HepG2 (cell line): ENCODE results near the gene THUMPD1. TPM values are rescaled to one million over a fixed set of nuclear protein-coding genes. Genes with fewer than 3 reads are reported as not detected.

Source experiments
- ATAC-seq: fragments of 200-7000 bp; cut with Tn5 transposase; 3 replicates; pipeline ENCODE4 v1.9.1; 2020; ENCODE audit warnings: mild to moderate bottlenecking, moderate library complexity
- BruUV-seq: library from RNA; stranded (reverse); fragments of 400-500 nt; replicated peaks from 2 replicates; lab custom pipeline; 2021; lab: Mats Ljungman, UMichigan
- CTCF ChIA-PET: fragments of 300-600 bp; formaldehyde crosslinking; extraction: SDS; loops from one replicate; lab custom pipeline; 2021; ENCODE audit warnings: low total read pairs, inconsistent platforms, low intra/inter-chr PET ratio; lab: Yijun Ruan, JAX
- POLR2A ChIA-PET: fragments of 350-600 bp; sonication (Branson Sonifier 250); formaldehyde crosslinking; loops from one replicate; lab custom pipeline; 2020; ENCODE audit warnings: antibody characterized with exemption, inconsistent platforms; lab: Yijun Ruan, JAX
- DNase-seq: peaks from one replicate; pipeline ENCODE4 v3.0.0-alpha.2; 2015; ENCODE audit warnings: low spot score
- FAIRE-seq: peaks from 3 replicates; lab custom pipeline; 2011; peaks lifted over from hg19 to GRCh38; lab: Jason Lieb, UNC
- H2AFZ ChIP-seq: one replicate; pipeline ENCODE4 v1.6.1; 2011; ENCODE audit warnings: low read length, inconsistent platforms
- H3K27ac ChIP-seq: fragments of 300-600 bp; 3 replicates; pipeline ENCODE4 v1.8.0; 2011; ENCODE audit warnings: mixed run types, mild to moderate bottlenecking, mixed read lengths, low read length, inconsistent platforms; ENCODE audit not compliant: insufficient read depth; ENCODE audit errors: extremely low read length
- H3K27me3 ChIP-seq, 2 experiments: fragments of 200-600 bp in 1 of 2; 2 replicates in 1 of 2; 3 replicates in 1 of 2; pipeline versions ENCODE4 v1.6.0 to v1.8.0; 2011; ENCODE audit warnings: low read length in 2 of 2, mild to moderate bottlenecking in 2 of 2, moderate library complexity in 2 of 2, inconsistent platforms in 1 of 2; ENCODE audit not compliant: insufficient read depth in 2 of 2, control insufficient read depth in 1 of 2
- H3K36me3 ChIP-seq, 2 experiments: fragments of 200-600 bp in 1 of 2; replicated peaks in 1 of 2; 2 replicates in 1 of 2; 3 replicates in 1 of 2; pipeline versions ENCODE4 v1.5.1 to v1.8.0; 2011; ENCODE audit warnings: low read length in 2 of 2, inconsistent platforms in 1 of 2; ENCODE audit not compliant: insufficient read depth in 2 of 2, control insufficient read depth in 1 of 2
- H3K4me1 ChIP-seq: 2 replicates; pipeline ENCODE4 v1.5.1; 2012; ENCODE audit warnings: low read length, inconsistent platforms; ENCODE audit not compliant: insufficient read depth
- H3K4me2 ChIP-seq: 2 replicates; pipeline ENCODE4 v1.6.0; 2011; ENCODE audit warnings: low read depth, low read length, inconsistent platforms
- H3K4me3 ChIP-seq, 3 experiments: fragments of 200-600 bp in 1 of 3; sonication (generic), shearing (Covaris generic) in 1 of 3; replicated peaks in 1 of 3; 2 replicates each; pipeline ENCODE4 v1.5.1; 2011 to 2016; ENCODE audit warnings: low read length in 3 of 3, inconsistent platforms in 2 of 3, low read depth in 2 of 3, mild to moderate bottlenecking in 2 of 3, control low read depth in 1 of 3, mixed read lengths in 1 of 3; ENCODE audit not compliant: insufficient read depth in 1 of 3
- H3K79me2 ChIP-seq: one replicate; pipeline ENCODE4 v1.6.1; 2011; ENCODE audit warnings: low read length, inconsistent platforms; ENCODE audit not compliant: insufficient read depth
- H3K9ac ChIP-seq: 2 replicates; pipeline ENCODE4 v1.6.0; 2011; ENCODE audit warnings: mild to moderate bottlenecking, low read depth, low read length, inconsistent platforms; ENCODE audit not compliant: insufficient read depth
- H3K9me3 ChIP-seq: 2 replicates; pipeline ENCODE4 v1.5.1; 2012; ENCODE audit warnings: mild to moderate bottlenecking, low read length
- H4K20me1 ChIP-seq: 2 replicates; pipeline ENCODE4 v1.6.0; 2011; ENCODE audit warnings: inconsistent platforms, mild to moderate bottlenecking, low read length, moderate library complexity; ENCODE audit not compliant: insufficient read depth
- KAT2B ChIP-seq: fragments of 150-350 bp; IDR thresholded peaks from 2 replicates; pipeline ENCODE4 v1.6.1; 2014; ENCODE audit warnings: low read depth, low read length, borderline replicate concordance
- KLF15 ChIP-seq: sonication (generic); formaldehyde crosslinking; IDR thresholded peaks from 2 replicates; pipeline ENCODE4 v1.8.1; 2023; ENCODE audit warnings: borderline replicate concordance, mild to moderate bottlenecking, inconsistent platforms, missing genetic modification reagents, mixed read lengths
- NFATC3 ChIP-seq: sonication (generic); formaldehyde crosslinking; IDR thresholded peaks from 2 replicates; pipeline ENCODE4 v1.5.1; 2020; ENCODE audit warnings: mild to moderate bottlenecking, missing genetic modification reagents
- PPARG ChIP-seq: conservative IDR thresholded peaks from 2 replicates; pipeline ENCODE4 v1.6.1; 2016; ENCODE audit warnings: missing biosample characterization, missing genetic modification reagents
- ZNF143 ChIP-seq: sonication (generic); formaldehyde crosslinking; IDR thresholded peaks from 2 replicates; pipeline ENCODE4 v1.4.0; 2020; ENCODE audit warnings: missing genetic modification reagents
- ZNF205 ChIP-seq: IDR thresholded peaks from 2 replicates; pipeline ENCODE4 v1.6.1; 2018; ENCODE audit warnings: missing biosample characterization, missing genetic modification reagents
- ZNF33A ChIP-seq: sonication (generic); formaldehyde crosslinking; IDR thresholded peaks from 2 replicates; pipeline ENCODE4 v1.5.1; 2020; ENCODE audit warnings: missing genetic modification reagents, mild to moderate bottlenecking, moderate library complexity, borderline replicate concordance
- WGBS: methylation state at CpG from one replicate; pipeline ENCODE4 v1.1.6; 2017; ENCODE audit warnings: low lambda C conversion rate; 5-methylcytosine and 5-hydroxymethylcytosine counted together
- in situ Hi-C: cut with HindIII; loops from 2 replicates; pipeline ENCODE4 v1.10.0; 2017; ENCODE audit warnings: low pct_unique_long_range_greater_than_20kb; ENCODE audit not compliant: extremely low pct_ligation_motif_present
- intact Hi-C: fragments of 100-400 bp; cut with micrococcal nuclease; formaldehyde crosslinking; loops from one replicate; pipeline ENCODE4 v1.10.0; 2022; ENCODE audit not compliant: unreplicated experiment
- polyA plus RNA-seq, 8 experiments: library from polyadenylated mRNA; depleted of rRNA in 3 of 8; stranded (reverse) in 7 of 8; unstranded in 1 of 8; fragments of >200 nt; fragmentation: Illumina TruSeq in 4 of 8; extraction: Trizol in 4 of 8; gene quantifications; 2 replicates each; pipeline versions ENCODE4 v1.2.1 to v1.2.3, GENCODE V29; 2011 to 2016; ENCODE audit warnings: low read depth in 4 of 8, missing spikeins in 1 of 8, mixed read lengths in 1 of 8; ENCODE audit not compliant: insufficient read depth in 1 of 8
- total RNA-seq, 5 experiments: library from RNA; depleted of rRNA; stranded (reverse); fragments of >200 nt; fragmentation: Illumina TruSeq; extraction: Trizol; gene quantifications; 2 replicates each; pipeline ENCODE4 v1.2.3, GENCODE V29; 2016; ENCODE audit warnings: low read depth in 1 of 5
- TF ChIP-seq, protein P1 (sequence below): sonication (generic); formaldehyde crosslinking; IDR thresholded peaks from 2 replicates; pipeline ENCODE4 v1.4.0; 2020; ENCODE audit warnings: mild to moderate bottlenecking, missing genetic modification reagents
- TF ChIP-seq, protein P2 (sequence below): sonication (generic); formaldehyde crosslinking; IDR thresholded peaks from 2 replicates; pipeline ENCODE4 v1.4.0; 2020; ENCODE audit warnings: low read depth, mild to moderate bottlenecking, missing genetic modification reagents
- TF ChIP-seq, protein P3 (sequence below): sonication (generic); formaldehyde crosslinking; IDR thresholded peaks from 2 replicates; pipeline ENCODE4 v1.8.0; 2022; ENCODE audit warnings: missing genetic modification reagents, mild to moderate bottlenecking, moderate library complexity, borderline replicate concordance
- TF ChIP-seq, protein P4 (sequence below), 2 experiments: fragments of 450-650 bp in 1 of 2; sonication (generic) in 1 of 2; formaldehyde crosslinking; IDR thresholded peaks; 2 replicates each; pipeline versions ENCODE4 v1.5.0 to v1.8.0; 2020 to 2022; ENCODE audit warnings: mild to moderate bottlenecking in 1 of 2, missing genetic modification reagents in 1 of 2
- TF ChIP-seq, protein P5 (sequence below): sonication (generic); formaldehyde crosslinking; IDR thresholded peaks from 2 replicates; pipeline ENCODE4 v1.4.0; 2020; ENCODE audit warnings: missing genetic modification reagents, borderline replicate concordance

Gene THUMPD1
- total and polyA plus RNA-seq, 2 of the 13 experiments (the other 11 are each of a cell fraction or from before 2014, with no cell fraction given), result 22.7 to 69.1 TPM

DNA sequence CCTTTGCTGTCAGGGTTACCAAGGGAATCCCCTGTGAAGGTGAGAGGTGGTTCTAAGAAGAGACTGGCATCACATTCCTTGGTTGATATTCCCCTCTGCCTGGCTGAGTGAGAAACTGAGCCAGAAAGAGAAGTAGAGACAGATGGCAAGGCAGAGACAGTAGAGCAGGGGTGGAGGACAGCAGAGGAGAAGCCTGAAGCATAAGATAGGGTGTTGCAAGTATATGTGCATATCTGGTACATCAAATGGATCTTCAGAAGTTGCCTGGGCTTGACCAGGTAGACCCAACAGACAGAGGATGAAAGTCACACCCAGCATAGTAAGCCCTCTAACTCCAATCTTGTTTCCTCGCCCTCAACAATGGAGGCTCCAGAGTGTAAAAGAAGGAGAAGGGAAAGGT, 7.9 kb upstream of the THUMPD1 start (continued):
- TF ChIP-seq, protein P1, sequence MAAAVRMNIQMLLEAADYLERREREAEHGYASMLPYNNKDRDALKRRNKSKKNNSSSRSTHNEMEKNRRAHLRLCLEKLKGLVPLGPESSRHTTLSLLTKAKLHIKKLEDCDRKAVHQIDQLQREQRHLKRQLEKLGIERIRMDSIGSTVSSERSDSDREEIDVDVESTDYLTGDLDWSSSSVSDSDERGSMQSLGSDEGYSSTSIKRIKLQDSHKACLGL (CRISPR knock-in tag), result no peak
- TF ChIP-seq, protein P2, sequence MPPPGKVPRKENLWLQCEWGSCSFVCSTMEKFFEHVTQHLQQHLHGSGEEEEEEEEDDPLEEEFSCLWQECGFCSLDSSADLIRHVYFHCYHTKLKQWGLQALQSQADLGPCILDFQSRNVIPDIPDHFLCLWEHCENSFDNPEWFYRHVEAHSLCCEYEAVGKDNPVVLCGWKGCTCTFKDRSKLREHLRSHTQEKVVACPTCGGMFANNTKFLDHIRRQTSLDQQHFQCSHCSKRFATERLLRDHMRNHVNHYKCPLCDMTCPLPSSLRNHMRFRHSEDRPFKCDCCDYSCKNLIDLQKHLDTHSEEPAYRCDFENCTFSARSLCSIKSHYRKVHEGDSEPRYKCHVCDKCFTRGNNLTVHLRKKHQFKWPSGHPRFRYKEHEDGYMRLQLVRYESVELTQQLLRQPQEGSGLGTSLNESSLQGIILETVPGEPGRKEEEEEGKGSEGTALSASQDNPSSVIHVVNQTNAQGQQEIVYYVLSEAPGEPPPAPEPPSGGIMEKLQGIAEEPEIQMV (CRISPR knock-in tag), result no peak

DNA sequence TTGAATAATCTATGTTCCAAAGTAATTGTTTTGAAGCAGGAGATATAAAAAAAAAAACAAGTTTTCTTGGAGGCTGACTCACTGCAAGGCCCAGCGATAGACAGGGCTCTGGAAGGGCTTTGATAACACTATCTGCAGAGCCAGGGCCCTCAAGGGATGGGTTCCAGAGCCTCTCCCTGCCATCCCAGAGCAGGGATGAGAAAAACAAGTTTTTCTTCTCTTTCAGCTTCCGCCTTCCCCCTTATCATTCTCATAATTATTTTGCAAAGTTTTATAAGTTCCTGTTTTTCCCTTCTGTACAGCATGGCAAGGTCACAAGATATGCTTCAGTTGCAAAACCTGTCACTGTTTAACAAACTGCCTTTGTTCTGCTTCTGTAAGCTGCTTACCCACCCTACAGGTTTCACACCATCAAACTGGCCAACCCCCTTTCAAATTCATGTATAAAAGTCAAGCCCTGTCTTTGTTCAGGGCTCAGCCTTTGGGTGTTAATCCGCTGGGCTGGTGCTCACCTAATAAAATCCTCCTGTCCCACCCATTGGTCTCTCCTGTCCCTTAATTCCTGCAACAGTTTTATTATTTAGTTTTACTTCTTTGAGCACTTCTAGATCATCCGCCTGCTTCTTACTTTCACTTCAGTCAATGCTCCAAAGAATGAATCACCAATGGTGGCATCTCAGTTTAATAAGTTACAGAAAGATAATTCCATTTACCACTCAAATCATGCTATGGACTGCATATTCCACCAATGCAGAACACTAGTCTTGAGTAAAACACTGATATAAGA, 5.6 kb upstream of the THUMPD1 start:
- Histone ChIP-seq H3K4me2 (no peak overlapping the region), H2AFZ (no peak overlapping the region), H3K9me3 (peaks cover 16% of the 10 kb centered on the region), H3K9ac (no peak overlapping the region), H3K27me3 (no peaks in the 10 kb centered on the region), H3K79me2 (no peaks in the 10 kb centered on the region), H3K4me1 (peaks cover 18% of the 10 kb centered on the region), H3K4me3 (no peak overlapping the region), H4K20me1 (no peaks in the 10 kb centered on the region), H3K36me3 (no peaks in the 10 kb centered on the region), H3K27ac (no peak overlapping the region)
- in situ Hi-C loops (no loop called here), intact Hi-C loops (no loop called here)
- DNase-seq, result peak; percentile 52
- no peak for FAIRE-seq
- no TSS peak for BruUV-seq
- ATAC-seq, result no peak
- POLR2A ChIA-PET, result no interaction called here
- 74% methylated on average over 4 of the region's 4 CpGs for WGBS
- CTCF ChIA-PET, result no interaction called here
- TF ChIP-seq ZNF143, result no peak
- TF ChIP-seq, protein P3, sequence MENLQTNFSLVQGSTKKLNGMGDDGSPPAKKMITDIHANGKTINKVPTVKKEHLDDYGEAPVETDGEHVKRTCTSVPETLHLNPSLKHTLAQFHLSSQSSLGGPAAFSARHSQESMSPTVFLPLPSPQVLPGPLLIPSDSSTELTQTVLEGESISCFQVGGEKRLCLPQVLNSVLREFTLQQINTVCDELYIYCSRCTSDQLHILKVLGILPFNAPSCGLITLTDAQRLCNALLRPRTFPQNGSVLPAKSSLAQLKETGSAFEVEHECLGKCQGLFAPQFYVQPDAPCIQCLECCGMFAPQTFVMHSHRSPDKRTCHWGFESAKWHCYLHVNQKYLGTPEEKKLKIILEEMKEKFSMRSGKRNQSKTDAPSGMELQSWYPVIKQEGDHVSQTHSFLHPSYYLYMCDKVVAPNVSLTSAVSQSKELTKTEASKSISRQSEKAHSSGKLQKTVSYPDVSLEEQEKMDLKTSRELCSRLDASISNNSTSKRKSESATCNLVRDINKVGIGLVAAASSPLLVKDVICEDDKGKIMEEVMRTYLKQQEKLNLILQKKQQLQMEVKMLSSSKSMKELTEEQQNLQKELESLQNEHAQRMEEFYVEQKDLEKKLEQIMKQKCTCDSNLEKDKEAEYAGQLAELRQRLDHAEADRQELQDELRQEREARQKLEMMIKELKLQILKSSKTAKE (CRISPR knock-in tag), result no peak
- TF ChIP-seq, protein P4, sequence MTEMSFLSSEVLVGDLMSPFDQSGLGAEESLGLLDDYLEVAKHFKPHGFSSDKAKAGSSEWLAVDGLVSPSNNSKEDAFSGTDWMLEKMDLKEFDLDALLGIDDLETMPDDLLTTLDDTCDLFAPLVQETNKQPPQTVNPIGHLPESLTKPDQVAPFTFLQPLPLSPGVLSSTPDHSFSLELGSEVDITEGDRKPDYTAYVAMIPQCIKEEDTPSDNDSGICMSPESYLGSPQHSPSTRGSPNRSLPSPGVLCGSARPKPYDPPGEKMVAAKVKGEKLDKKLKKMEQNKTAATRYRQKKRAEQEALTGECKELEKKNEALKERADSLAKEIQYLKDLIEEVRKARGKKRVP (CRISPR knock-in tag; IDR thresholded peaks at IDR 0.05), result no peak
- TF ChIP-seq KLF15 (CRISPR knock-in tag), result no peak
- TF ChIP-seq ZNF33A (CRISPR knock-in tag), result no peak
- no peak for TF ChIP-seq NFATC3 (CRISPR knock-in tag)
- no peak for TF ChIP-seq KAT2B
- TF ChIP-seq, protein P5, sequence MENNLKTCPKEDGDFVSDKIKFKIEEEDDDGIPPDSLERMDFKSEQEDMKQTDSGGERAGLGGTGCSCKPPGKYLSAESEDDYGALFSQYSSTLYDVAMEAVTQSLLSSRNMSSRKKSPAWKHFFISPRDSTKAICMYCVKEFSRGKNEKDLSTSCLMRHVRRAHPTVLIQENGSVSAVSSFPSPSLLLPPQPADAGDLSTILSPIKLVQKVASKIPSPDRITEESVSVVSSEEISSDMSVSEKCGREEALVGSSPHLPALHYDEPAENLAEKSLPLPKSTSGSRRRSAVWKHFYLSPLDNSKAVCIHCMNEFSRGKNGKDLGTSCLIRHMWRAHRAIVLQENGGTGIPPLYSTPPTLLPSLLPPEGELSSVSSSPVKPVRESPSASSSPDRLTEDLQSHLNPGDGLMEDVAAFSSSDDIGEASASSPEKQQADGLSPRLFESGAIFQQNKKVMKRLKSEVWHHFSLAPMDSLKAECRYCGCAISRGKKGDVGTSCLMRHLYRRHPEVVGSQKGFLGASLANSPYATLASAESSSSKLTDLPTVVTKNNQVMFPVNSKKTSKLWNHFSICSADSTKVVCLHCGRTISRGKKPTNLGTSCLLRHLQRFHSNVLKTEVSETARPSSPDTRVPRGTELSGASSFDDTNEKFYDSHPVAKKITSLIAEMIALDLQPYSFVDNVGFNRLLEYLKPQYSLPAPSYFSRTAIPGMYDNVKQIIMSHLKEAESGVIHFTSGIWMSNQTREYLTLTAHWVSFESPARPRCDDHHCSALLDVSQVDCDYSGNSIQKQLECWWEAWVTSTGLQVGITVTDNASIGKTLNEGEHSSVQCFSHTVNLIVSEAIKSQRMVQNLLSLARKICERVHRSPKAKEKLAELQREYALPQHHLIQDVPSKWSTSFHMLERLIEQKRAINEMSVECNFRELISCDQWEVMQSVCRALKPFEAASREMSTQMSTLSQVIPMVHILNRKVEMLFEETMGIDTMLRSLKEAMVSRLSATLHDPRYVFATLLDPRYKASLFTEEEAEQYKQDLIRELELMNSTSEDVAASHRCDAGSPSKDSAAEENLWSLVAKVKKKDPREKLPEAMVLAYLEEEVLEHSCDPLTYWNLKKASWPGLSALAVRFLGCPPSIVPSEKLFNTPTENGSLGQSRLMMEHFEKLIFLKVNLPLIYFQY, result no peak
- TF ChIP-seq ZNF205 (CRISPR knock-in tag), result no peak
- TF ChIP-seq PPARG (CRISPR knock-in tag), result no peak
